HAP-1 (cell line): ENCODE results near the gene ASAP3.
"Not testable (repeated sequence)": the region's sequence is repeated elsewhere in the genome, so short reads cannot be mapped to it uniquely, and the experiment has no call there.

ENCODE experiments used
- DNase-seq, 2 experiments: peaks; one replicate each; pipeline ENCODE4 v3.0.0-alpha.2; 2016 to 2020; ENCODE audit warnings: low spot score in 2 of 2
- H3K27me3 ChIP-seq: fragments of 250-450 bp; sonication (Bioruptor Pico); 2 replicates; pipeline ENCODE4 v1.5.1; 2020; ENCODE audit warnings: low read depth, mild to moderate bottlenecking, moderate library complexity
- H3K36me3 ChIP-seq: fragments of 250-450 bp; sonication (Bioruptor Pico); replicated peaks from 2 replicates; pipeline ENCODE4 v1.5.1; 2020; ENCODE audit warnings: mild to moderate bottlenecking
- H3K4me1 ChIP-seq: fragments of 250-450 bp; sonication (Bioruptor Pico); 2 replicates; pipeline ENCODE4 v1.5.1; 2020; ENCODE audit warnings: mild to moderate bottlenecking
- H3K4me3 ChIP-seq: fragments of 250-450 bp; sonication (Bioruptor Pico); 2 replicates; pipeline ENCODE4 v1.5.1; 2020; ENCODE audit warnings: mild to moderate bottlenecking, moderate library complexity
- H3K9me3 ChIP-seq: fragments of 250-450 bp; sonication (Bioruptor Pico); 2 replicates; pipeline ENCODE4 v1.5.1; 2020; ENCODE audit warnings: mild to moderate bottlenecking, moderate library complexity
- in situ Hi-C: fragments of 300-500 bp; cut with MboI; formaldehyde crosslinking; loops from 3 replicates; pipeline ENCODE4 v1.14.3; 2020; ENCODE audit warnings: low sequenced_read_pairs, inconsistent platforms, mixed read lengths

The ASAP3 gene

DNA sequence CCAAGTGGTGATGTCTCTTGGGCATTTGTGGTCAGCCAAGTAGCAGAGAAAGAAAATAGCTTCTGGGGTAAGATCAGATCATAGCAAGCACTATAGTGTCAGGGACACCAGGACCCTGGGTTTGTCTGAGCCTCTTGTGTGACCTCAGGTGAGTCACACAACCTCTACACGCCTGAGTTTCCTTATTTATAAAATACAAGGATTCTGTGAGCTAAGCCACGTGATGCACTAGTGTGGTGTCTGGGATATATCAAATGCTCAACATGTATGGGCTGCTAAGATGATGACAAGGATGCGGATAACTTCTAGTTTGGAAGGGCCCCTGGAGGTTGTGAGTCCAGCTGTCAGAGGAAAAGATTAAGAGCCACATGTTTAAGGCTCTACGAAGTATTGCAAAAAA, 89.8 kb downstream of the ASAP3 start:
- in situ Hi-C loops = no loop called here
- H3K27me3 ChIP-seq = no peaks in the 10 kb centered on the region
- no peaks in the 10 kb centered on the region for H3K36me3 ChIP-seq
- H3K4me3 ChIP-seq = no peak overlapping the region
- no peak for DNase-seq
- peaks cover 12% of the 10 kb centered on the region for H3K4me1 ChIP-seq
- H3K9me3 ChIP-seq = no peaks in the 10 kb centered on the region

DNA sequence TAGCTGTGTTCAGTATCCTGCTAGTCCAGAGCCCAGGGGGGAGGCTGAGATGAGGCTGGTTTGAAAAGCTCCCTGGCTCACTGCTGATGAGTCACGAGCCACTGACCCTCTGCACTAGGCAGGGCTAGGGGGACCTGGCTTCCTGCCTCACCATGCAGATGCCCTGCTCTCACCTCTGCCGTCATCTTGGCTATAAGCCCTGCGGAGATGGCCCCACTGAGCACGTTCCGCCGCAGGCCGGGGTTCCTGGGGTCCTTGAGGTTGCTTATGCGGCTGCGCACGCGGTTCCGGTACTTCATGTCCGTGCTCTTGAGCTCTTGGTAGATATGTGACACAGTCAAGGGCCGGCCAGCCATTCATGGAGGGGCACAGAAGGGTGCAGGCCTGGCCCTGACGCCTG, 90.3 kb downstream of the ASAP3 start:
- Histone ChIP-seq H3K4me1 (peaks cover 12% of the 10 kb centered on the region), H3K27me3 (no peaks in the 10 kb centered on the region), H3K4me3 (no peak overlapping the region), H3K36me3 (no peaks in the 10 kb centered on the region), H3K9me3 (no peaks in the 10 kb centered on the region)
- DNase-seq = no peak
- in situ Hi-C loops = no loop called here

DNA sequence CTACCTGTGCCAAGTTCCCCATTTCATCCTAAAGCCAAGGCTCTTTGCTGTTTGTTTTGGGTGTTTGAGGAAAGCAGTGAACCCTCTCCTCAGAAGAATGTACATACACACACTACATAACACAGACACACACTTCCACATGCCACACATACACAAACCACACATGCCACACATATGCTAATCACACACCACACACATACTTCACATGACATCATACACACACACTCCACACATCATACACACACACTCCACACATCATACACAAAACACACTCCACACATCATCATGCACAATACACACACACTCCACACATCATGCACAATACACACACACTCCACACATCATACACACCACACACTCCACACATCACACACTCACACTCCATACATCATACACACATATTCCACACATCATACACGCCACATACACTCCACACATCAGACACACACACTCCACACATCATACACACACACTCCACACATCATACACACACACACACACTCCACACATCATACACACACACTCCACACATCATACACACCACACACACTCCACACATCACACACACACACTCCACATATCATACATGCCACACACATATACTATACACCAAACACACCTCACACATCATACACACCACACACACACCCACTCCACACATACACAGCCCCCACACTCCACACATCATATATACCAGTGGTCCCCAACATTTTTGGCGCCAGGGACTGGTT, 91.7 kb downstream of the ASAP3 start:
- in situ Hi-C loops = no loop called here
- no peaks in the 10 kb centered on the region for H3K36me3 ChIP-seq
- no peak overlapping the region for H3K4me3 ChIP-seq
- no peaks in the 10 kb centered on the region for H3K9me3 ChIP-seq
- DNase-seq = no peak
- no peaks in the 10 kb centered on the region for H3K27me3 ChIP-seq
- peaks cover 12% of the 10 kb centered on the region for H3K4me1 ChIP-seq

DNA sequence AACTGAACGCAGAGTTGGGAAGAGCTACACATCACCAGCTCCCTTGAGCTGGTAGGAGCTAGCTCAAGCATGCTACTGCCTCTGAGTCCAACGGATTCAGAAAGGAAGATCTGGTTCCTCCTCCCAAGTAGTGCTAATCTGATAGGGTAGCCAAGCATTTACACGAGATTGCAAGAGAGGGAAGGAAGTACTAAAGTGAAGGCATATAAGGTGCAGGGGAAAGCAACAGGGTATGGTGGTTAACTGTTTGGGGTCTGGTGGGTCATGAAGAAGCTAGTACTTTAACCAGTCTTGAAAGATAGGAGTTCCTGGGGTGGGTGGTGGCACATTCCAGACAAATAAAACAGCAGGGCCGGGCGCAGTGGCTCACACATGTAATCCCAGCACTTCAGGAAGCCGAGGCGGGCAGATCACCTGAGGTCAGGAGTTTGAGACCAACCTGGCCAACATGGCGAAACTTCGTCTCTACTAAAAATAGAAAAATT, 94.1 kb downstream of the ASAP3 start:
- no peaks in the 10 kb centered on the region for H3K27me3 ChIP-seq
- no peaks in the 10 kb centered on the region for H3K36me3 ChIP-seq
- DNase-seq = no peak
- in situ Hi-C loops = no loop called here
- H3K9me3 ChIP-seq = no peaks in the 10 kb centered on the region
- H3K4me1 ChIP-seq = peaks cover 5% of the 10 kb centered on the region
- no peak overlapping the region for H3K4me3 ChIP-seq

DNA sequence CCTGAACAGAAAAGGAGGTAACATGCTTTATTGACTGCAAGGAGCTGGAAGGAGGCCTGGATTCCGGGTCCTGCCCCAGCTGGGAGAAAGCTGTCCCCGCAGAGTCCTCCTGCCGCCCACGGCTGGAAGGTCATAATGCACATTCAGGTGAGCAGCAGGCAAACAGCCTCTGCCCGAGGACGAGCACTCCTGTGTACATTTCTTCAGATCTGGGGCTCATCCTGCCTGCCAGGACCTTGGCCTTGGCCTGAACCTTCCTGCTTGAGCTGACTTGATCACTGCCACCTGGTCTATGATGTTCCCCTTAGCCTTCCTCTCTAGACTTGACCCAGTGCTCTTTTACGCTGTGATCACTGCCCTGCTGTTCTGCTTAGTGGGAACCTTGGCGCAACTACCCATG, 96.5 kb downstream of the ASAP3 start:
- no peak overlapping the region for H3K4me3 ChIP-seq
- no peaks in the 10 kb centered on the region for H3K36me3 ChIP-seq
- in situ Hi-C loops = no loop called here
- no peaks in the 10 kb centered on the region for H3K4me1 ChIP-seq
- no peak for DNase-seq
- no peaks in the 10 kb centered on the region for H3K27me3 ChIP-seq
- no peaks in the 10 kb centered on the region for H3K9me3 ChIP-seq

DNA sequence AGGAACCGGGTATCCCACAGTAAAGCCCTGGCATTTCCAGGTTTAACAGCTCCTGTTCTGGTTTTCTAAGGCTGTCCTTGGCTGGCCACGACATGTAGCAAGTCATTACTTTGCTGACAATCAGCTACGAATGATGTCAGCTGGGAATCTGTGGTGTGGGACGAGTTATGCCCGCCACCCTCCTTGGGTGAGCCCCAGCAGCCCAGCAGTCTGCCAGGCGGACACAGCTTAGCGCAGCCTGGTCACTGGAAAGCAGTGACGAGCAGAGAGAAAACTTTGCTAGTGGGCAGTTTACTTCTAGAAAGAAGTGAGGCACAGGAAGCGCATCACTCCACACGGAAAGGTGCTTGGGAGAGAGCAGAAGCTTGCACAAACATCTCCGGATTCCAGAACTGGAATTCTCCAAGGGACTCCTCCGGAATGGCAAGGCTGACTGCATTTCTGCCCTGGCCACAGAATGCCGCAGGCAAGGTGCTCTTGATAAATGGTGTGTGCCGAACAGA, 98.8 kb downstream of the ASAP3 start:
- in situ Hi-C loops = no loop called here
- H3K27me3 ChIP-seq = no peaks in the 10 kb centered on the region
- no peaks in the 10 kb centered on the region for H3K4me1 ChIP-seq
- no peaks in the 10 kb centered on the region for H3K36me3 ChIP-seq
- DNase-seq = no peak
- H3K4me3 ChIP-seq = no peak overlapping the region
- H3K9me3 ChIP-seq = peaks cover 4% of the 10 kb centered on the region; the same call in 1 of the 2 replicates

DNA sequence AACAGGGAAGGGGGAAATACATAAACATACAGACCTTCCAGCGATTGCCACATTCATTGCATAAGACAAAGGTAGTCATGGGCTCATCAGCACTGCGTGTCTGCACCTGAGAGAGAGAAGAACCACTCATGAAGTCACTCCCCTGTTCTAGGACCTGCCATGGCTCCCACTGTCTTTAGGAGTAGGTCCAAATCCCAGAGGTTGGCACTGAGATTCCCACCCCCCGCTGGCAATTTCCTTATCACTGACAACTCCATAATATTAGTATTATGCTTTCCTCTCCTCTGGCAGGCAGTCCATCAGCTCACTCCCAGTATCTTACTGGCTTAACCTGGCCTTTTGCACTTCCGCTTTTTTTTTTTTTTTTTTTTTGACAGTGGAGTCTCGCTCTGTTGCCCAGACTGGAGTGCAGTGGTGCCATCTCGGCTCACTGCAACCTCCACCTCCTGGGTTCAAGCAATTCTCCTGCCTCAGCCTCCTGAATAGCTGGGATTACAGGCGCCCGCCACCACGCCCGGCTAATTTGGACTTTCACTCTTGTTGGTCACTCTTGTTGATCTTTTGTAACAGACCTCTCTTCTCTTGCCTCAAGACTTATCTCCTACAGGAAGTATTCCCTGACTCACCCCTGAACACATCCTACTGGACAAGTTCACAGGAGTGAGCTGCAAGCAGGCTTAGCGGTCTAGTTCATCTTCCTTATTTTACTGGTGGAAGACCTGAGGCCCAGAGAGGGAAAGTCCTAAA, 99.5 kb downstream of the ASAP3 start:
- H3K36me3 ChIP-seq = no peaks in the 10 kb centered on the region
- no peaks in the 10 kb centered on the region for H3K27me3 ChIP-seq
- in situ Hi-C loops = no loop called here
- peaks cover 4% of the 10 kb centered on the region; the same call in 1 of the 2 replicates for H3K9me3 ChIP-seq
- no peak overlapping the region for H3K4me3 ChIP-seq
- DNase-seq = no peak
- no peaks in the 10 kb centered on the region for H3K4me1 ChIP-seq

DNA sequence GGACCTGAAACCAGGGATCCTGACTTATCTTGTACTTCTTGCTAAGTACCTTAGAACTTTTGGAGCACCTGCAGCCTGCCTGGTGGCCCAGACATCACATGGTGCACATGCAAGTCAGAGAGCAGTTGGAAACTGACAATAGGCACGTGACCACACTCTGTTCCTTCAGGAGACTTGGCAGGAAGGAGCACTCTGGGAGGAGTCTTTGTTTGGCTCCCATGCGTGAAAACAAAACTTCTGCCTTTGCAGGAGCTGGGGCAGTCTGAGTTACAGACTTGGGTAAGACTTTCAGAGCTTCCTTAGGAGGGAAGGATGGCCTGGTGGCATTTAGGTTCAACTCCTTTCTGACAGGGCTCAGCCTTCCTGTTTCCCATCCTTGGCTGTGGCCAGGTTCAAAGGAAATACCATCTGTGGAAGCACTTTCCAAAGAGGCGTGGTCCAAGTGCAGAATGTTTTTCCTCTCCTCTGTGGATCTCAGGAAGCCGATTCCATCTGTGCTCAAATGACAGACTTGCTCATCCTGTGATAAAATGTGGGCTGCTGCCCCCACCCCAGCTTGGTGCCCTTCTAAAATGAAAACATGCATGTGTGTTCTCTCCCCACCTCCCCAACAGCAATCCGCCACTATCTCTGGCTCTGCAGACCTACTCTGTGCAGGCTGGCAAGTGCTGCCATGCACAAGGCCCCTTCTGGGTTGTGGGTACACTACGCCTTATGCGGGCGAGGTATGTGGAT, 100.2 kb downstream of the ASAP3 start:
- Histone ChIP-seq H3K4me1 (no peaks in the 10 kb centered on the region), H3K27me3 (no peaks in the 10 kb centered on the region), H3K9me3 (peaks cover 4% of the 10 kb centered on the region; the same call in 1 of the 2 replicates), H3K4me3 (no peak overlapping the region), H3K36me3 (no peaks in the 10 kb centered on the region)
- no peak for DNase-seq
- in situ Hi-C loops = no loop called here

DNA sequence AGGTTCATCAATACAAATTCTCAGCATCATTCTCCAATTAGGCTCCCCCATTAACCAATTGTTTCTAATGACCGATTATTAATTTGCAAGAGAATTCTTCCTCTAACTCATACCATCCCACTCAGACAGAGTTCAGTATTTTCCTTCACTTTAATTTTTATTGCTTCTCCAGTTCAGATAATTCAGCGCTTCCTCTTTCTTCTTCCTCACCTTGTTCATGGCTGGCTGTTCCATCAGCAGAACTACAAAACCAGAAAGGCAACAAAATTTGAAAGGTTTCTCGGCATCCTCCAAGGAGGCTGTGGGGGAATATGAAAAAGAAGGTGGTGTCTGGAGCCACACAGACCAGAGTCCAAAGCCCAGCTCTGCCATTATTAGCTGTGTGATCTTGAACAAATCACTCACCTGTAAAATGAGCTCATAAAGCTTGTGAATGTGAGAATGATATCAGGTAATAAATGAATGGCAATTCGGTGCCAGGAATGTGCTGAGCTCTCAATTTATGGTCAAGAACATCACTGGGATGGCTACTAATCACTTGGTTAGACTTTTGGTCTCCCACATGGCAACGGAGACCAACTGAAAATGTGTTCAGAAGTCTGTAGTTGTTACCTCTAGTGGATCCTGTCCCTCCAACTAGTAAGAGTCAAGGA, 102.6 kb downstream of the ASAP3 start:
- no peak for DNase-seq
- in situ Hi-C loops = no loop called here
- no peaks in the 10 kb centered on the region for H3K36me3 ChIP-seq
- peaks cover 4% of the 10 kb centered on the region; the same call in 1 of the 2 replicates for H3K9me3 ChIP-seq
- H3K4me3 ChIP-seq = no peak overlapping the region
- H3K4me1 ChIP-seq = peaks cover 11% of the 10 kb centered on the region
- no peaks in the 10 kb centered on the region for H3K27me3 ChIP-seq

DNA sequence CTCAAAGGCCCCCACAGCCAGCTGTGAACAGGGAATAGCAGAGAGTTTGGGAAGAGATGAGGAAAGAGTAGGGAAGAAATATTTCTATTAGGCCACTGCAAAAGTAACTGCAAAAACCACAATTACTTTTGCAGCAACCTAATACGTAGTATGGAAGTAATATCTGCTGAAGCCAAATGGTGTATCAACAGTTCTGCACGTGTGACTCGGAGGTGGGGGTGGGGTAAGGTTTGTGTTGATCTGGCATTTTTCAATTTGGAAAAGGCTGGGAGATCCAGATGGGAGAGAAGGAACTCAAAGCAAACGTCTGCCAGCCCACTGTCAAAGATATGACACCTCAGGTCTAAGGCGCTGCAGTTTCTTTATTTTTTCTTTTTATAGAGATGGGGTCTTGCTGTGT, 103.3 kb downstream of the ASAP3 start:
- Histone ChIP-seq H3K36me3 (no peaks in the 10 kb centered on the region), H3K4me3 (no peak overlapping the region), H3K4me1 (peaks cover 13% of the 10 kb centered on the region), H3K9me3 (peaks cover 4% of the 10 kb centered on the region; the same call in 1 of the 2 replicates), H3K27me3 (no peaks in the 10 kb centered on the region)
- DNase-seq = no peak
- in situ Hi-C loops = no loop called here

DNA sequence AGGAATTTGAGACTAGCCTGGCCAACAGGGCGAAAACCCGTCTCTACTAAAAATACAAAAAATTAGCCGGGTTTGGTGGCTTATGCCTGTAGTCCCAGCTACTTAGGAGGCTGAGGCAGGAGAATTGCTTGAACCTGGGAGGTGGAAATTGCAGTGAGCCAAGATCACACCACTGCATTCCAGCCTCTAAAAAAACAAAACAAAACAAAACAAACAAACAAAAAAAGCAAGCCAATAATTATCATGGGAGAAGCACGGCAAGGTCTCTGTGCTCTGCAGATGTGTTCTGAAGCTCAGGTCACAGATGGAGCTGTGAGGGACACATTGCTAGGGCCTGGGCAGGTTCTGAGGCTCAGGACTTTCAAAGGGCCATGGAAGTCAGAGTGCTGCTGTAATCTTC, 103.7 kb downstream of the ASAP3 start:
- in situ Hi-C loops, DNase-seq, H3K27me3 ChIP-seq: not testable (repeated sequence)

More for the DNA sequence above, 103.7 kb downstream of the ASAP3 start:
- peaks cover 13% of the 10 kb centered on the region for H3K4me1 ChIP-seq
- not testable (repeated sequence) for H3K36me3 ChIP-seq, H3K4me3 ChIP-seq, H3K9me3 ChIP-seq
